GM21526 (cell line): ENCODE data around the gene PRKX.
"Not testable (repeated sequence)": the region's sequence is repeated elsewhere in the genome, so short reads cannot be mapped to it uniquely, and the experiment has no call there.

Experiments used
- ATAC-seq: cut with Tn5 transposase; IDR thresholded peaks from one replicate; pipeline ENCODE4 v1.9.1; 2021; ENCODE audit warnings: moderate library complexity; ENCODE audit not compliant: unreplicated experiment, low FRiP score

Gene PRKX

DNA sequence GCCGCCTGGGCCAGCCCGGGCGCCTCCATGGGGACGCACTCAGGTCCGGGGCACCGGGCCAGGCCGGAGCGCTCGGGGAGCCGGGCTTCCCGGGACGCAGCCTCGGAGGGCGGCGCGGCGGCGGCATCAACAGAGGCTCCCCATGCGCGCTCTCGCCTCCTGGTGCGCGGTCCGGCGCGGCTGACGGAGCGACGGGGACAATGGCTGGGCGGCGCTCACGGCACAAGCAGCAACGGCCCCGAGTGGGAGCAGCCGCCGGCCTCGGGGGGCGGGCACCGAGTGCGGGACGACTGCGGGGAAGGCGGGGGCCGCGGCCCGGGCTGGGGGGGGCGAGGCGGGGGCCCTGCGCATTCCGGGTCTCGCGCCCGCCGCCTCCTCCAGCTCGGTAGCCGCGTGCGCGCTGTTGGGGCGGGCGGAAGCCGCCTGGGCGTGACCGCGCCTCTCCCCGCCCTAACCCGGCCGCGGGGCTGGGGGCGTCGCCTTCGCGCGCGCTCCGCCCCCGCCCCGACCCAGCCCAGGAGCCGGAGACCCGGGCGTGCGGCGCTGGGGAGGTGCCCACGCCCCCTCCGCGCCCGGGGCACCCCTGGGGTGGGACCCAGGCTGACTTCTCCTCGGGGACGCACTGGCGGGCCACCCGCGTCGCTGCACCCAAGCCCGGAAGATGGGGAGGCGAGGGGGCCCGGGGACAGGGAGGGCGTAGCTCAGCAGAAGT, at the start of gene PRKX:
Gene PRKX, minus strand, starts transcription at position 425 of the 712 bp plus-strand sequence. Its CDS starts 396 bp downstream, at position 29.
- ATAC-seq: peak; percentile 75

GRCh38 chrX:3763111-3763510, 49.7 kb upstream of the PRKX start:
- no peak for ATAC-seq

- no peak for ATAC-seq
Measured at GRCh38 chrX:3757510-3758025, 44.1 kb upstream of the PRKX start.

DNA sequence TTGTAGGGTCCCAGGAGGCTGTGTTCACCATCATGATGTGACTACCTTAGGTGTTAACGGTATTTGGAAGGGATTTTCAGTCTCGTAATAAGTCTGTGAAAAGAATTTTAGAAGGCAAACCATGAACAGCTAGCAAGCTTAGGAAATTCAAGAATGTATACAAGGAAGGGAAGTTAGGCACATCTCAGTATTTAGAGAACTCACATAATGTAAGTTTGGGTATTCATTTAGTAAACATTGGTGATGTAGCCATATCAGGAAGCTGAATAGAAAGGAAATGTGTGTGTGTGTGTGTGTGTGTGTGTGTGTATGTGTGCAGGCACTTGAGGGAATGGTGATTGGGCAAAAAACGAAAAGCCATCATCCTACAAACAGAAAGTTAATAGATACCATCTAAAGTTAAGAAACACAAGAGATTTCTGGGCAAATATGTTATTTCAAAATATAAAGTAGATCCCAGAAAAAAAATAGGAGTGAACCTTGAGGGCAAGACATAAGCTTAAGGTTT, 34.7 kb upstream of the PRKX start:
- no peak for ATAC-seq

DNA sequence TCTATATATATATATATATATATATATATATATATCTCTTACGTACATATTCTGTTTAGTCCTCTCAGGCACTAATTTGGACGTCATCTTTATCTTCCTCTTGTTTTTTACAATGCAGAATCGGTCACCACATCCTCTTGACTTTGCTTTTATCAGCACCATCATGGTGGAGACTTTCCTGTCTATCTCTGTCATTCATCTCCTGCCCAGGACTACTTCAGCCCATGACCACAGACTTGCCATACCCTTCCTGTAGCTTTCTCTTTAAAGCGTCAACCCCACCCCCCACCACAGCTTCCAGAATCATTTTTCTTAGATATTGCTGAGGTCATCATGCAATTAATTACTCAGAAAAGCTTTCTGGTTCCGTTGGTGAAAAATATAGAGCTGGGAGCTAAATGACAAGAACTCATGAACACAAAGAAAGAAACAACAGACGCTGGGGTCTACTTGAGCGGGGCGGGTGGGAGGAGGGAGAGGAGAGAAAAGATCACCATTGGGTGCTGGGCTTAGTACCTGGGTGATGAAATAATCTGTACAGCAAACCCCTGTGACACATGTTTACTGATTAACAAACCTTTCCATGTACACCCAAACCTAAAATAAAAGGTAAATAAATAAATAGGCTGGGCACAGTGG, 30.5 kb upstream of the PRKX start:
- ATAC-seq: no peak

DNA sequence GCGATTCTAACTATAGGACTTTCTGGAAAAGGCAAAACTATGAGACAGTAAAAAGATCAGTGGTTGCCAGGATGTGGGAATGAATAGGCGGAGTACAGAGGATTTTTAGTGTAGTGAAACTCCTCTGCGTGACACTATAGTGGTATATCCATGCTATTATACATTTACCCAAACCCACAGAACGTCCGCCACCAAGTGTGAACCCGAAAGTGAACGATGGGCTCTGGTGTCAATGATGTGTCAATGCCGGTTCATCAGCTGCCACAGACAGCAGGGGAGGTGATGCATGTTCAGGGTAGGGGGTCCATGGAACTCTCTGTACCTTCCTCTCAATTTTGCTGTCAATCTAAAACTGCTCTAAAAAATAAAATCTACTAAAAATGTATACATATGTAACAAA, 27.5 kb upstream of the PRKX start:
- ATAC-seq: not testable (repeated sequence)

- ATAC-seq: no peak
Measured at GRCh38 chrX:3738509-3738908, 25.1 kb upstream of the PRKX start.

DNA sequence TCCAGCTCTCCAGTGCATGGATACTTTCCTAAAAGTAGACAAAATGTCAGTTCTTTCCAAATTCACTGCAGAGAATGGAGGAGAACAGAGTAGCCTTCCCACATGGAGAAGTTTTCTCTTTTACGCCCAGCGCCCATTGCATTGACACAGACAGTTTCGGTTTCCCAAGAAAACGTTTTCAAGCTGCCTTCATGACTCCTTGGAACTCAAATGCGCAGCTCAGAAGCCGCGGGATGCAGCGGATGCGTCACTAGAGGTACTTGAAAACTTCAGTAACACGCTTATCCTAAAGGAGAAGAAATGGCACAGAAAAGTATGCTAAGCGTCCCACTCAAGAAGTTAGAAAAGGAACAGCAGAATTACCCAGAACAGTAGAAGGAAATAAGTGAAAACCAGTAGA, 23.1 kb upstream of the PRKX start:
- ATAC-seq: not testable (repeated sequence)

GRCh38 chrX:3735891-3736290, 22.4 kb upstream of the PRKX start:
- not testable (repeated sequence) for ATAC-seq

GRCh38 chrX:3734456-3734855, 21.0 kb upstream of the PRKX start:
- not testable (repeated sequence) for ATAC-seq

DNA sequence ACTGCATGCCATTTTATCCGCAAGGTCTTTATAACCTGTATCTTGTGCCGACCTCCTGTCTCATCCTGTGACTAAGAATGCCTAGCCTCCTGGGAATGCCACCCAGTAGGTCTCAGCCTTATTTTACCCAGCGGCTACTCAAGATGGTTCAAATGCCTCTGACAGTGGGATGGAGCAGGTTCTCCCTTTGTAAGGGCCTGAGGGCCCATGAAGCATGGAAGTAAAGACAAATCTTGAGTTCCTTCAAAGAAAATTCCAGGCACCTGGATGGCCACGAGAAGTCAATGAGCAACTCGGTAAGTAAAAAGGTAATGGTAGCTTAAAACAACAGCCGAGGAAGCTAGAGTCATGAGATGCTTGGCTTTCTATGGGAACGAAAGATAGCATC, 19.6 kb upstream of the PRKX start:
- no peak for ATAC-seq

DNA sequence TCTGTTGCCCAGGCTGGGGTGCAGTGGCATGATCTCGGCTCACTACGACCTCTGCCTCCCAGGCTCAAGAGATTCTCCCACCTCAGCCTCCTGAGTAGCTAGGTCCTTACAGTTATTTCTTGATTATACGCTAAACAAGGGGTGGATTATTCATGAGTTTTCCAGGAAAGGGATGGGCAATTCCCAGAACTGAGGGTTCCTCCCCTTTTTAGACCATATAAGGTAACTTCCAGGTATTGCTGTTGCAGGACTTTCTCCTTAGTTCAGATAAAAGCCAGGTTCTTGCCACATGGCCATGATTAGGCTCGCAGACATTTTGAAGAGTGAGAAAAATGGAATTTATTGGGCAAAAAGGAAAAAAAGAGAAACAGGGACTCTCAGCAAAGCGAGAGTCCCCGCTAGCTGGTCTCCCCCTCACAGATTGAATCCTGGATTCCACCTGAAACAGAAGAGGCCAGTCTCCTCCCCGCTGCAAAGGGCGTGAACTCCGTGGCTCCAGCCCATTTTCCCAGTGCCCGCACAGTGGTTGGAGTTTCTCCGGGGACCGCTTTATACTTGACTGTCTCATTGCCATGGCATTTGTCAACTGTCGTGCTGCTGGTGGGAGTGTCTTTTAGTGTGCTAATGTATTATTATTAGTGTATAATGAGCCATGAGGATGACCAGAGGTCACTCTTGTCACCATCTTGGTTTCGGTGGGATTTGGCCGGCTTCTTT, 19.0 kb upstream of the PRKX start:
- ATAC-seq: not testable (repeated sequence)

DNA sequence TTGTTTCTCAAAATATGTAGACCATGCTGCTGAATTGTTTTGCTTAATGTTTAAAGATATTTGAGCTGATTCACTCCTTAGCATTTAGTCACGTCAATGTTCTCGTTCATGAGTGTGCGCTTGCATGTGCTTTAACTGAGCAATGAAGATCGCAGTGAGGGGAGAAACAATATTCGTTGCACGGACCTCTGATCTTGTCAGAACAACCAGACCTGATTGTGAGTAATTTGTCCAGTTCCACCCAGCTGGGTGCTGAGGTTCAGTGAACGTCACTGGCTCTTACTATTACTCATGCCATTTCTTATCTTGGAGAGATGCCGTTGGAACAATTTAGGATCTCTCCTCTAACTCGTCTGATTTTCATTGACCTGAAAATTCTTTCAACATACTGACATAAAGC, 15.0 kb upstream of the PRKX start:
- no peak for ATAC-seq

DNA sequence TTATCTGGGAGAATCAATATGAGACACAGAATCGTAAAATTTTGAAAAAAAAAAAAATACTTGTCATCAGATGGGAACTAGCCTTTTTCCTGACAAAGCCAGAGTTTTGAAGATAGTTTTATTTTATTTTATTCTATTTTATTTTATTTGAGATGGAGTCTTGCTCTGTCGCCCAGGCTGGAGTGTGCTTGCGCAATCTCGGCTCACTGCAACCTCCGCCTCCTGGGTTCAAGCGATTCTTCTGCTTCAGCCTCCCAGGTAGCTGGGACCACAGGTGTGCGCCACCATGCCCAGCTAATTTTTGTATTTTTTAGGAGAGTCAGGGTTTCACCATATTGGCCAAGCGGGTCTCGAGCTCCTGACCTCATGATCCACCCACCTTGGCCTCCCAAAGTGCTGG, 10.0 kb upstream of the PRKX start:
- not testable (repeated sequence) for ATAC-seq

- no peak for ATAC-seq
Measured at GRCh38 chrX:3717742-3718420, 4.4 kb upstream of the PRKX start.

GRCh38 chrX:3715921-3716320, 2.5 kb upstream of the PRKX start:
- ATAC-seq: no peak

DNA sequence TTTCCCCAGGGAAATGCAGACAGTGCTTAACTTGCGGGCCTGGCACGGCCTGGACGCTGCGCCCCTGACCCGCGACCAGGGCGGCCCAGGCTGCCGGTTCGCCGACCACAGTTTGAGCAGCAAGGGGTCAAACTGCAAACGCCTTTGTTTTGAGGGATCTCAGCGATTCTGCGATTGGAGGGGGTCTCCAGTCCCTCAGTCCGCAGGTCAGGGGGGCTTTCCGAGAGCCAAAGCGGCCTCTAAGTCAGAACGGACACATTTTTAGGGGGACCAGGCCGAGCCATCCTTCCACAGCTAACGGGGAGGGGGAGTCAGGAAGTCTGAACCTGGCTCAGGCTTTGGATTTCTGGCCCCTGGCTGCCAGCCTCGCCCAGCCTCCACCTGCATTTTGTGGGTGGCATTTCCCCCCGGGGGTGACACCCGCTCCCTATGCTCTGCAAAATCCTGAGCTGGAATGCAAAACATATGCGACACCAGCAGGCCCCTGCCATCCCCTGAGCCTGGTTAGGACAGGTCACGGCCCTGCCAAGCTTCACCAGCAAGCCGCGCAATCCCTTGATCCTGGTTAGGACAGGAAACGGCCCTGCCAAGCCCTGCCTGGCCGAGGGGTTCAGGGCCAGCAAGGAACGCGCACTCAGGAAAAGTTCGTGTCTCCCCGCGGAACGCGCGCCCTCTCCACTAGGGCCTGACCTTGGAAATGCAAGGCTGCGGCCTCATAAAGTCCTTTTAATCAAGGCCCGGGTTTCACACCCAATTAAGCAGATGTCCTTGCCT, 1.4 kb upstream of the PRKX start:
- ATAC-seq: not testable (repeated sequence)

DNA sequence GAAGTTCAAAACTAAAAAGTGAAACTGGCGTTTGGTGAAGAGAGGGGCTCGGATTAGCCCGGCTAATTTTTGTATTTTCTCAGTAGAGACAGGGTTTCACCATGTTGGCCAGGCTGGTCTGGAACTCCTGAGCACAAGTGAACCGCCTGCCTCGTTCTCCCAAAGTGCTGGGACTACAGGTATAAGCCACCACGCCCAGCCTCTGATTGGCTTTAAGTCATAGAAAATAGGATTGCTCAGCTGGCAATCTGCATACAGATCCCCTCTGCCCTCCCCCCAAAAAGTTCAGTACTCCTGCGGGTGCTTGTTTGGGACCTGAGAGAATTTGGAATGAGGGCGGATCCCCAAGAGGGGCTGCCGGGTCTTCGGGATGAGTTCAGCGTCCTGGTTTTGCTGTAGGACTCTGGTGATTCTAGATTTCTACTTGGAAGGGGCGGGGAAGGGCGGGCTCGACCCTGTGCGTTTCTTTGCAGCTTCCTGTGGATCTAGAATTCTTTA, 537 bp upstream of the PRKX start:
- ATAC-seq: no peak

- ATAC-seq: peak; percentile 30
Measured at GRCh38 chrX:3712870-3713224, 602 bp downstream of the PRKX start.
